Measurements from ENCODE around the gene CTDNEP1.

DNA sequence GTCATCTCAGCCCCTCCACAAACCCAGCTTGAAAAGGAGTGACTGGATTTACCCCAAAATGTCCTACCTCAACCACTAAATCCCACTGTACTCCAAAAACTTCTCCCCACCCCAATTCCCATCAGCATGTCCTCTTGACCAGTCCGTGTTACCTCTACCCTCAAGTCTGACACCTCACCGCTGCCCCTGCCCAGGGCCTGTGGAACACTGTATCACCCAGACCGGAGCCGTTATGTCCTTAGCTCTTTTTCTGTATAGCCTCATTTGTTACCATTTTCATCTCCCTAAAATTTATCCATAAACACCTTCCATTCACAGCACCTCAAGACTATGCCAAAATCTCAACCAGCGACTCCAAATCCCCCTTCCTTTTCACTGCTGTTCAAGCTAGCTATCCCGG, 14.7 kb downstream of the CTDNEP1 start:
- TF ChIP-seq, protein P1, sequence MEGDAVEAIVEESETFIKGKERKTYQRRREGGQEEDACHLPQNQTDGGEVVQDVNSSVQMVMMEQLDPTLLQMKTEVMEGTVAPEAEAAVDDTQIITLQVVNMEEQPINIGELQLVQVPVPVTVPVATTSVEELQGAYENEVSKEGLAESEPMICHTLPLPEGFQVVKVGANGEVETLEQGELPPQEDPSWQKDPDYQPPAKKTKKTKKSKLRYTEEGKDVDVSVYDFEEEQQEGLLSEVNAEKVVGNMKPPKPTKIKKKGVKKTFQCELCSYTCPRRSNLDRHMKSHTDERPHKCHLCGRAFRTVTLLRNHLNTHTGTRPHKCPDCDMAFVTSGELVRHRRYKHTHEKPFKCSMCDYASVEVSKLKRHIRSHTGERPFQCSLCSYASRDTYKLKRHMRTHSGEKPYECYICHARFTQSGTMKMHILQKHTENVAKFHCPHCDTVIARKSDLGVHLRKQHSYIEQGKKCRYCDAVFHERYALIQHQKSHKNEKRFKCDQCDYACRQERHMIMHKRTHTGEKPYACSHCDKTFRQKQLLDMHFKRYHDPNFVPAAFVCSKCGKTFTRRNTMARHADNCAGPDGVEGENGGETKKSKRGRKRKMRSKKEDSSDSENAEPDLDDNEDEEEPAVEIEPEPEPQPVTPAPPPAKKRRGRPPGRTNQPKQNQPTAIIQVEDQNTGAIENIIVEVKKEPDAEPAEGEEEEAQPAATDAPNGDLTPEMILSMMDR (IDR thresholded peaks at IDR 0.05; ENCODE audit: borderline replicate concordance, extremely low read depth, low read length, poor library complexity, severe bottlenecking), result no peak
- TF ChIP-seq EZH2 (IDR thresholded peaks at IDR 0.05; ENCODE audit: borderline replicate concordance, low read depth, low read length, severe bottlenecking), result no peak

Measured in DND-41 (cell line).